Prostate gland (tissue), 2 donors: ENCODE measurements around the gene COMMD1. TPM values are rescaled to one million over a fixed set of nuclear protein-coding genes. Genes with fewer than 3 reads are reported as not detected.

Experiments used
- DNase-seq: peaks from one replicate; pipeline ENCODE4 v3.0.0-alpha.2; 2019; ENCODE audit warnings: low spot score
- H3K27ac ChIP-seq, 2 donors: fragments of 200-600 bp; sonication (generic); 2 replicates each; pipeline ENCODE4 v1.5.1; 2017 to 2019
- H3K27me3 ChIP-seq: fragments of 200-600 bp; sonication (generic); replicated peaks from 2 replicates; pipeline ENCODE4 v1.5.1; 2019; ENCODE audit not compliant: insufficient read depth
- H3K36me3 ChIP-seq, 2 donors: fragments of 200-600 bp; sonication (generic); 1 replicate in 1 of 2; 2 replicates in 1 of 2; pipeline versions ENCODE4 v1.5.1 to v1.8.1; 2017 to 2019
- H3K4me1 ChIP-seq: fragments of 200-600 bp; sonication (generic); replicated peaks from 2 replicates; pipeline ENCODE4 v1.5.1; 2019
- H3K4me3 ChIP-seq, 2 donors: fragments of 200-600 bp; sonication (generic); 2 replicates each; pipeline ENCODE4 v1.5.1; 2017 to 2019
- H3K9me3 ChIP-seq: fragments of 200-600 bp; sonication (generic); 2 replicates; pipeline ENCODE4 v1.5.1; 2017
- POLR2A ChIP-seq: fragments of 450-650 bp; IDR thresholded peaks from one replicate; pipeline ENCODE4 v1.6.1; 2016; ENCODE audit warnings: antibody characterized with exemption, mild to moderate bottlenecking
- POLR2AphosphoS5 ChIP-seq: sonication (generic); formaldehyde crosslinking; IDR thresholded peaks from one replicate; pipeline ENCODE4 v1.6.1; 2017; ENCODE audit warnings: antibody characterized with exemption
- WGBS: methylation state at CpG from one replicate; pipeline ENCODE4 v1.1.5; 2018; 5-methylcytosine and 5-hydroxymethylcytosine counted together
- intact Hi-C: fragments of 100-400 bp; cut with DNase I; formaldehyde crosslinking; loops from one replicate; pipeline ENCODE4 v1.14.2; 2022
- total RNA-seq, 2 donors: library from RNA; depleted of rRNA; stranded (reverse); fragments of >200 nt; gene quantifications; one replicate each; pipeline ENCODE4 v1.1.0, GENCODE V29; 2016
- TF ChIP-seq, protein P1 (sequence below), 4 experiments: fragments of 200-600 bp in 2 of 4; fragments of 450-650 bp in 2 of 4; sonication (generic) in 2 of 4; IDR thresholded peaks; 1 replicate in 3 of 4; 2 replicates in 1 of 4; pipeline ENCODE4 v1.5.1; 2016 to 2019; ENCODE audit warnings: antibody characterized with exemption in 4 of 4, mild to moderate bottlenecking in 2 of 4, moderate library complexity in 2 of 4

COMMD1 gene
- total RNA-seq, 2 donors from 2014 or later = 41.9 to 63.9 TPM

DNA sequence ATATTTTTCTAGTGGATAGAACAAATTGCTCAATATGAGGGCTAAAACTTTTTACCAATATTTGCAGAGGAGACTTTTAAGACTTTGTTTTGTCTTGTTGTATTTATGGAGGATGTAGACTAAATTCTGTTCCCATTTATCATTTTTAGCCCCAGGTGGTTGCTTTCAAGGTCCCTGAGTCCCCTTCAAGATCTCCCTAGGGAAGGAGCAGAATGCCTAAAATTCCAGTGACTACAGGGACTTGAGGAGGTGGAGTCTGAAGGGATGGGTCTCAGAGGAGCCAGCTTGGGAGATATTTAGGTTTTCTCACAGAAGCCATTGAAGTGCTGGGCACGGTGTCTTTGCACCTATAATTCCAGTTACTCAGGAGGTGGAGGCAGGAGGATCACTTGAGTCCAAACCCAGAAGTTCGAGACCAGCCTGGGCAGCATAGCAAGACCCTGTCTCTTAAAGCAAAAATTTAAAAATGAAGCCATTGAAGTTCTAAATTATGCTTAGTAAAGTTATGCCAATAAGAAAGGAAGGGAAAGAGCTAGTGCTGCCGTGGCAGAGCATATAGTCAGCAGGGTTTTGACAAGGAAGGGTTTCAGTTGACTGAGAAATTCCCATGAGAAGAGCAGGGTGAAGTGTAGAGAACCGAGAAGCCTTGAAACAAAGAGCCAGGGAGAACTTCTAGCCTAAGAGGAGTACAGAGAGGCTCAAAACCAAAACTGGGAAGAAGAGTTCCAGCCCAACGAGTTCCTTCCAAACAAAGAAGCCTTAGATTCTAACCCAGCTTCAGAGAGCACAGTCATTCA is 43.4 kb downstream of the COMMD1 start:
- TF ChIP-seq, protein P1, sequence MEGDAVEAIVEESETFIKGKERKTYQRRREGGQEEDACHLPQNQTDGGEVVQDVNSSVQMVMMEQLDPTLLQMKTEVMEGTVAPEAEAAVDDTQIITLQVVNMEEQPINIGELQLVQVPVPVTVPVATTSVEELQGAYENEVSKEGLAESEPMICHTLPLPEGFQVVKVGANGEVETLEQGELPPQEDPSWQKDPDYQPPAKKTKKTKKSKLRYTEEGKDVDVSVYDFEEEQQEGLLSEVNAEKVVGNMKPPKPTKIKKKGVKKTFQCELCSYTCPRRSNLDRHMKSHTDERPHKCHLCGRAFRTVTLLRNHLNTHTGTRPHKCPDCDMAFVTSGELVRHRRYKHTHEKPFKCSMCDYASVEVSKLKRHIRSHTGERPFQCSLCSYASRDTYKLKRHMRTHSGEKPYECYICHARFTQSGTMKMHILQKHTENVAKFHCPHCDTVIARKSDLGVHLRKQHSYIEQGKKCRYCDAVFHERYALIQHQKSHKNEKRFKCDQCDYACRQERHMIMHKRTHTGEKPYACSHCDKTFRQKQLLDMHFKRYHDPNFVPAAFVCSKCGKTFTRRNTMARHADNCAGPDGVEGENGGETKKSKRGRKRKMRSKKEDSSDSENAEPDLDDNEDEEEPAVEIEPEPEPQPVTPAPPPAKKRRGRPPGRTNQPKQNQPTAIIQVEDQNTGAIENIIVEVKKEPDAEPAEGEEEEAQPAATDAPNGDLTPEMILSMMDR (IDR thresholded peaks at IDR 0.05) = no peak
- no peak for TF ChIP-seq POLR2AphosphoS5
- TF ChIP-seq POLR2A = no peak
- DNase-seq = no peak
- Histone ChIP-seq H3K4me1 (peaks cover 9% of the 10 kb centered on the region), H3K9me3 (no peaks in the 10 kb centered on the region), H3K27me3 (no peaks in the 10 kb centered on the region), H3K27ac (peak overlapping the region in 1 of 2 donors; percentile 64), H3K36me3 (no peaks in the 10 kb centered on the region), H3K4me3 (no peak overlapping the region)
- 67% methylated on average over 5 of the region's 5 CpGs for WGBS
- intact Hi-C loops = no loop called here

DNA sequence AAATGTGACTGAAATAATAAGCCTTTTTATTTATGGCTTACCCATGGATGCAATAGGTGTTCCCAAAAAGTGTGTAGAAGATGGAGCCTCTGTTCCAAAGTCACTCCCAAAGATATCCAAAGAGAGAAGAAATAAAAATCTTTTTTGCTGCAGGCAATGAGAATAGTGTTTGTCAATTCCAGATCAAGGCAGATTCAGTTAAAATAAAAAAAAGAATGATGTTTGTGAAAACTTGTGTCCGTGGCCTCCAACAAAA is 43.9 kb downstream of the COMMD1 start:
- no peaks in the 10 kb centered on the region for H3K9me3 ChIP-seq
- H3K27ac ChIP-seq = peak overlapping the region; percentile 35 to 64
- no peak overlapping the region for H3K4me3 ChIP-seq
- WGBS = 39% methylated on average over 1 of the region's 1 CpG
- TF ChIP-seq, protein P1 (IDR thresholded peaks at IDR 0.05) = no peak
- TF ChIP-seq POLR2AphosphoS5 (no peak), POLR2A (no peak)
- no peak for DNase-seq
- no peaks in the 10 kb centered on the region for H3K27me3 ChIP-seq
- no peaks in the 10 kb centered on the region for H3K36me3 ChIP-seq
- H3K4me1 ChIP-seq = peaks cover 9% of the 10 kb centered on the region
- intact Hi-C loops = no loop called here

- WGBS = 27% methylated on average over 6 of the region's 6 CpGs
- no peaks in the 10 kb centered on the region for H3K9me3 ChIP-seq
- H3K27ac ChIP-seq = peak overlapping the region; percentile 35 to 64
- peak; percentile 20 for DNase-seq
- peaks cover 9% of the 10 kb centered on the region for H3K4me1 ChIP-seq
- H3K27me3 ChIP-seq = no peaks in the 10 kb centered on the region
- no peaks in the 10 kb centered on the region for H3K36me3 ChIP-seq
- TF ChIP-seq, protein P1 (IDR thresholded peaks at IDR 0.05) = no peak
- TF ChIP-seq POLR2AphosphoS5 (peak; percentile 2), POLR2A (no peak)
- intact Hi-C loops = no loop called here
- H3K4me3 ChIP-seq = no peak overlapping the region
These were observed 44.5 kb downstream of the COMMD1 start for GRCh38 chr2:61949714-61950560.

DNA sequence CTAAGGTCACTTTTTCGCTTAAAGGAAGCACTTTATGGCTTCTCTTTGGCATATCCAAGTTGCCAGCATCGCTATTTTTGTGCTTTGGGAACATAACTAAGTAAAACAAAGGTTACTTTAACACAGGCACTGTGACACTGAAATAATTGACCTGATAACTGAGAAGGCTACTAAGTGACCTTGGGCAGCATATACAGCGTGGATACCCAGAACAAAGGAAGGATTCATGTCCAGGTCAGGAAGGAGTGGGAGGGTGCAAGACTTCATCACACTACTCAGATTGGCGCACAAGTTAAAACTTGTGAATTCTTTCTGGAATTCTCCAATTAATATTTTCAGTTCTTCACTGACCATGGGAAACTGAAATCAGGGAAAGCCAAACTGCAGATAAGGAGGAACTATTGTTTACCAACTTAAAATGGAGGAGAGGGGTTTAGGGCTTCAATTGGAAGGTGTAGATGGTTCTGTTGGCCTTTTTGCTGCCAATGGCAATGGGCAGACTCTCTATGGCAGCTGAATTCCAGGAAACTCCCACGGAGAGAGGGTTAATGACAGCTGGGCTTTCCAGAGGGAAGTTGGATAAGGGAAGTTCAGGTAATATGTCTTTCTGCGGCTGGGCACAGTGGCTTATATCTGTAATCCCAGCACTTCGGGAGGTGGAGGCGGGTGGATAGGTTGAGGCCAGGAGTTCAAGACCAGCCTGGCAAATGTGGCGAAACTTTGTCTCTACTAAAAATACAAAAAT is 45.3 kb downstream of the COMMD1 start:
- TF ChIP-seq POLR2A = no peak
- TF ChIP-seq, protein P1 (IDR thresholded peaks at IDR 0.05) = no peak
- no peak for TF ChIP-seq POLR2AphosphoS5
- intact Hi-C loops = no loop called here
- Histone ChIP-seq H3K27me3 (no peaks in the 10 kb centered on the region), H3K9me3 (no peaks in the 10 kb centered on the region), H3K27ac (peak overlapping the region in 1 of 2 donors; percentile 35), H3K4me3 (no peak overlapping the region), H3K36me3 (no peaks in the 10 kb centered on the region), H3K4me1 (peaks cover 9% of the 10 kb centered on the region)
- 83% methylated on average over 9 of the region's 9 CpGs for WGBS
- DNase-seq = no peak
